ENCODE results near the gene YY1. TPM values are rescaled to one million over a fixed set of nuclear protein-coding genes. Genes with fewer than 3 reads are reported as not detected.

The YY1 gene
- total RNA-seq, 1 donor from 2014 or later = 77.2 TPM

DNA sequence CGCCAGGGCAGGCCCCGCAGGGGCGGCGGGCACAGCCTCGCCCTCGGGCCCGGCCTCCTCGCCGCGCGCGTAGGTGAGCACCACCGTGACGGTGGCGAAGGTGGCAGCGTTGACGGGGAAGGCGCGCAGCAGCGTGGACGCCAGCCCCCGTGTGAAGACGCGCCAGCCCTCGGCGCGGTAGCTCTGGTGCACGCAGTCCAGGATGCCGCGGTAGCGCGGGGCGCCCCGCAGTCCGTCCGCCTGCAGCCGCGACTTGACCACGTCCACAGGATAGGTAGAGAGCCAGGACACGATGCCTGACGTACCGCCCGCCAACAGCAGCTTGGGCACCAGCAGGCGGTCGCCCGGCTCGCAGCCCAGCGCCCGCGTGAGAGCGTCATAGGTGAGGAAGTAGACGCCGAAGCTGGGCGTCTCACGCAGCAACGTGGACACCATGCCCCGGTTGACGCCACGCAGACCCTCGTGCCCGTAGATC lies 53.4 kb downstream of the YY1 start:
- Mint-ChIP-seq H3K27me3 (ENCODE audit: unreplicated experiment) (no peaks in the 10 kb centered on the region), H3K27ac (ENCODE audit: unreplicated experiment) (no peak overlapping the region), H3K4me3 (ENCODE audit: unreplicated experiment) (no peak overlapping the region), H3K4me1 (ENCODE audit: unreplicated experiment) (peaks cover 36% of the 10 kb centered on the region), H3K36me3 (ENCODE audit: unreplicated experiment) (peaks cover 9% of the 10 kb centered on the region), H3K9me3 (ENCODE audit: unreplicated experiment) (no peaks in the 10 kb centered on the region)
- TF ChIP-seq, protein P1, sequence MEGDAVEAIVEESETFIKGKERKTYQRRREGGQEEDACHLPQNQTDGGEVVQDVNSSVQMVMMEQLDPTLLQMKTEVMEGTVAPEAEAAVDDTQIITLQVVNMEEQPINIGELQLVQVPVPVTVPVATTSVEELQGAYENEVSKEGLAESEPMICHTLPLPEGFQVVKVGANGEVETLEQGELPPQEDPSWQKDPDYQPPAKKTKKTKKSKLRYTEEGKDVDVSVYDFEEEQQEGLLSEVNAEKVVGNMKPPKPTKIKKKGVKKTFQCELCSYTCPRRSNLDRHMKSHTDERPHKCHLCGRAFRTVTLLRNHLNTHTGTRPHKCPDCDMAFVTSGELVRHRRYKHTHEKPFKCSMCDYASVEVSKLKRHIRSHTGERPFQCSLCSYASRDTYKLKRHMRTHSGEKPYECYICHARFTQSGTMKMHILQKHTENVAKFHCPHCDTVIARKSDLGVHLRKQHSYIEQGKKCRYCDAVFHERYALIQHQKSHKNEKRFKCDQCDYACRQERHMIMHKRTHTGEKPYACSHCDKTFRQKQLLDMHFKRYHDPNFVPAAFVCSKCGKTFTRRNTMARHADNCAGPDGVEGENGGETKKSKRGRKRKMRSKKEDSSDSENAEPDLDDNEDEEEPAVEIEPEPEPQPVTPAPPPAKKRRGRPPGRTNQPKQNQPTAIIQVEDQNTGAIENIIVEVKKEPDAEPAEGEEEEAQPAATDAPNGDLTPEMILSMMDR (IDR thresholded peaks at IDR 0.05) = no peak
- DNase-seq (ENCODE audit: extremely low spot score, unreplicated experiment) = no peak

- H3K27ac Mint-ChIP-seq (ENCODE audit: unreplicated experiment) = no peak overlapping the region
- TF ChIP-seq, protein P1 (IDR thresholded peaks at IDR 0.05) = no peak
- peaks cover 34% of the 10 kb centered on the region for H3K4me1 Mint-ChIP-seq (ENCODE audit: unreplicated experiment)
- no peak overlapping the region for H3K4me3 Mint-ChIP-seq (ENCODE audit: unreplicated experiment)
- H3K9me3 Mint-ChIP-seq (ENCODE audit: unreplicated experiment) = no peaks in the 10 kb centered on the region
- peaks cover 9% of the 10 kb centered on the region for H3K36me3 Mint-ChIP-seq (ENCODE audit: unreplicated experiment)
- no peaks in the 10 kb centered on the region for H3K27me3 Mint-ChIP-seq (ENCODE audit: unreplicated experiment)
- DNase-seq (ENCODE audit: extremely low spot score, unreplicated experiment) = no peak
Observed at GRCh38 chr14:100292776-100293461, 54.0 kb downstream of the YY1 start.

GRCh38 chr14:100293497-100294212 lies 54.7 kb downstream of the YY1 start:
- TF ChIP-seq, protein P1 (IDR thresholded peaks at IDR 0.05) = no peak
- no peaks in the 10 kb centered on the region for H3K27me3 Mint-ChIP-seq (ENCODE audit: unreplicated experiment)
- no peak for DNase-seq (ENCODE audit: extremely low spot score, unreplicated experiment)
- no peaks in the 10 kb centered on the region for H3K9me3 Mint-ChIP-seq (ENCODE audit: unreplicated experiment)
- no peak overlapping the region for H3K4me3 Mint-ChIP-seq (ENCODE audit: unreplicated experiment)
- H3K36me3 Mint-ChIP-seq (ENCODE audit: unreplicated experiment) = peaks cover 11% of the 10 kb centered on the region
- H3K27ac Mint-ChIP-seq (ENCODE audit: unreplicated experiment) = no peak overlapping the region
- peaks cover 36% of the 10 kb centered on the region for H3K4me1 Mint-ChIP-seq (ENCODE audit: unreplicated experiment)

- TF ChIP-seq, protein P1 (IDR thresholded peaks at IDR 0.05) = no peak
- H3K4me1 Mint-ChIP-seq (ENCODE audit: unreplicated experiment) = peaks cover 29% of the 10 kb centered on the region
- peaks cover 13% of the 10 kb centered on the region for H3K36me3 Mint-ChIP-seq (ENCODE audit: unreplicated experiment)
- H3K9me3 Mint-ChIP-seq (ENCODE audit: unreplicated experiment) = no peaks in the 10 kb centered on the region
- DNase-seq (ENCODE audit: extremely low spot score, unreplicated experiment) = no peak
- H3K27me3 Mint-ChIP-seq (ENCODE audit: unreplicated experiment) = no peaks in the 10 kb centered on the region
- H3K4me3 Mint-ChIP-seq (ENCODE audit: unreplicated experiment) = no peak overlapping the region
- no peak overlapping the region for H3K27ac Mint-ChIP-seq (ENCODE audit: unreplicated experiment)
Observed at GRCh38 chr14:100294213-100294962, 55.4 kb downstream of the YY1 start.

GRCh38 chr14:100294963-100295330 lies 56.0 kb downstream of the YY1 start:
- H3K36me3 Mint-ChIP-seq (ENCODE audit: unreplicated experiment) = peaks cover 13% of the 10 kb centered on the region
- H3K27me3 Mint-ChIP-seq (ENCODE audit: unreplicated experiment) = no peaks in the 10 kb centered on the region
- no peak overlapping the region for H3K27ac Mint-ChIP-seq (ENCODE audit: unreplicated experiment)
- H3K4me1 Mint-ChIP-seq (ENCODE audit: unreplicated experiment) = peaks cover 23% of the 10 kb centered on the region
- TF ChIP-seq, protein P1 (IDR thresholded peaks at IDR 0.05) = no peak
- H3K4me3 Mint-ChIP-seq (ENCODE audit: unreplicated experiment) = no peak overlapping the region
- DNase-seq (ENCODE audit: extremely low spot score, unreplicated experiment) = no peak
- H3K9me3 Mint-ChIP-seq (ENCODE audit: unreplicated experiment) = no peaks in the 10 kb centered on the region

Measured in osteocyte (in vitro differentiated cells).